SH-SY5Y (cell line): ENCODE data around the gene IGFBP4.
A peak's percentile ranks its signal among the peaks of the same experiment; 100 is the strongest.

Experiments used
- GATA2 ChIP-seq: IDR thresholded peaks from 2 replicates; pipeline ENCODE4 v1.6.1; 2011; ENCODE audit warnings: mild to moderate bottlenecking, low read depth, low read length
- GATA3 ChIP-seq: IDR thresholded peaks from 2 replicates; pipeline ENCODE4 v1.6.1; 2011; ENCODE audit warnings: low read depth, mild to moderate bottlenecking, low read length, moderate library complexity

IGFBP4 gene

DNA sequence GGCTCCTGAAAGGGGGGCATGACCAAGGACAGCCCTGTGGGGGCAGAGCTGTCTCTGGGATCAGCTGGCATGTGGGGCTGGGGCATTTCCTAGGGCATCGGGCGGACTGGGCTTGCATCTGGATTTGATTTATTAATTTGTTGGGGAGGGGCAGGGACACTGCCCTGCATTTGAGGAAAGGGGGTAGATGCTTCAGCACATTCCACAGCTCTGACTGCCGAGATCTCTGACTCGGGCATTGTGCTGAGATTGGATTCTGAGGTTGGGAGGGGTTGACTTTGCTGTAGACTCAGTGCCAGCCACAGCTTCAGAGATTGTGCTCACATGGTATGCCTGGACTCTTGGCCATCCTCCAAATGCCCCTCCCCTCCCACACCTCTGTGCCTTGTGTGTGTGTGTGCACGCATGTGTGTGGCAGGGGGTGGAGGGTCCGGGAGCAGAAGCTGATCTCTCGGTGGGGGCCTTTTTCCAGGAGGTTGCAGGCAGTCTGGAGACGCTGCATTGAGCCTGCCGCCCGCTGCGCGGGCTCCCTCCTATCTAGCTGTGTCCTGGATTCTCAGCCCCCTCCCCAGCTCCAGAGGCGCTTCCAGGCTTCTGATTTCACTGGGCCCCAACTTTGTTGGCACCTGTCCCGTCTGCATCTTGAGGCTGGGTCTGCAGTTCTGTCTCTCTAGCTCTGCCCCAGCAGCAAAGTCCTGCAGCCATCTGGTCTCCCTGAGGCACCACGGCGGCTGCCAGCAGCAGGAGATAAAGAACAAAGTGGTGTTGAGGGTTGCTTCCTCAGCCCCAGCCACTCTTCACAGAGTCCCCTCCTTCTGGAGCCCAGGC lies 14.9 kb downstream of the IGFBP4 start:
- TF ChIP-seq GATA2 (peak; percentile 91), GATA3 (no peak)

DNA sequence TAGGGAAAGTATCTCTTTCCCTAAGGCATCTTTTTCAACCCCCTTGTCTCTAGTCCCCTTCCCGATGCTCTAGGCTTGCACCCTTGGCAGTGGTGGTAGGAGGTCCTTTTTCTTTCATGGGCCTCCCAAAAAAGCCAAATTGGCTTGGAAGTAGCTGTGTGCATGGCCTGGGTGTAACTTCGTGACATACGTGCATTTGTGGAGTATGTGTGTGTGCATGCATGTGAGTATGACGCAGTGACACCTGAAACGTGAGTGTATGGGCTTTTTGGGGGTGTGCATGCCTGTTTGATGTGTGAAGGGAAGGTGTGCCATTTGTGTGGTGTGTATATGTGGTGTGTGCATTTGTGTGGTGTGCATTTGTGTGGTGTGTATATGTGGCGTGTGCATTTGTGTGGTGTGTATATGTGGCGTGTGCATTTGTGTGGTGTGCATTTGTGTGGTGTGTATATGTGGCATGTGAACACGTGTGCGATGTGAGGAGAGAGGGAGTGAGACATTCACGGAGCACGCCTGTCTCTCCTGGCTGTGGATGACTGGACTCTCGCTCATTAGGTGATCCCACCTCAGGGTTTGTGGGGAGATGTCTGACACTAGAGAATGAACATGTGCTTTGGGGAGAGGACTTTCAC lies 15.7 kb downstream of the IGFBP4 start:
- no peak for TF ChIP-seq GATA3
- TF ChIP-seq GATA2 = no peak

DNA sequence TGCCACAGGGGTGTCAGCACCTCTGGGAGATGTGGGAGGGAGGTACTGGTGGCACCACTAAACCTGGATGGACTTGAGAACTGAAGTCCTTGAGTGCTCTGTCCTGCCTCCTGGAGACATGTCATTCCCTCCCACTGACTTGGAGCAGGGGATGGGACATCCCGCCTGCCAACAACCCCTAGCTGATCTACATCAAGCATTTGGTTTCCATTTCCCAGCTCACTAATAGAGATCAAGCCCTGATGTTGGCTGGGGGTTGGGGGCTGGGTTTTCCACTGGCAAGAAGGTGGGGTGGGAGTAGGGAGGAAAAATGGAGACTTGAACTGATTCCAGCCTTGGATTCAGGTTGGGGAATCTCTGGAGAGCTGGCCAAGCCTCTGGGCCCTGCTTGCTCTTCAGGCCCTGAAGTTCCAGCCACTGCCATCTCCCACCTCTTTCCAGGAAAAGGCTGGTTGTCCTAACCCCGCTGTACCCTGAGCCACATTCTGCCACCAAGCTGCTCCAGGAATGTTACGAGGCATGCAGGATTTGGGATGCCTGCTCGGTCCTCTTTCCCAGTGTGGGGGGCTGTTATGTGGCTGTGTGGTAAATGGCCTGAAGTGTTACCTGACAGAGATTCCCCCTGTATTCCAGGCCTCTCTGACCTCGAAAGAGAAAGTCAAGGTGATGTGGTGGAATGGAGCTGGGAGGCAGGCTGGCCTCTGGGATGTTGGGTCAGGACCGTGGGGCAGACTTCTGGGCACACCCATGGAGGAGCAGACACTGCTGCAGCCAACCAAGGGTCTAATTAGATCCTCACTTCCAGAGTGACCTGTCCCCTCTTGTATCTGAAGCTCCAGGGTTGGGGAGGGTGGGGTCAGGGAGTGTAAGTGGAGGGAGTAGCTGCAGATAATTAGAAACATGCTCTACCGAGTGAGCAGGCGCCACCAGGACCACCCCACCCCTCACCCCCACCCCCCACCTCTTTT lies 16.7 kb downstream of the IGFBP4 start:
- no peak for TF ChIP-seq GATA3
- peak; percentile 79 for TF ChIP-seq GATA2

DNA sequence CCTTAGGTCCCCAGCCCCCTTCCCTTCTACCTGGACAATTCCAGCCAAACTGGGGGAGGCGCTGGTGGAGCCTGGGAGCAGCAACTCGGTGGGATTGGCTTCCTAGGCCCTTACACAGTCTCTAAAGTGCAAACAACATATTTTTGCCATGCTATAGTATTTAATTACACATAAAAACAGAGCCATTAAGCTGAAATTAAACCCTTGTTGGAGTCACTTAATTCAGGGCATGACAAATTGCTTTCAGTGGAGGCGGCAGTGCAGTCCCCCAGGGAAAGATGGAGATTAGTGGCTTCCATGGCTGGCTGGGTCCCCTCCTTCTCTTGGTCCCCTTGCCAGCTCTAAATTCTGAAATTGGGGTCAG lies 17.3 kb downstream of the IGFBP4 start:
- TF ChIP-seq GATA3 (no peak), GATA2 (peak; percentile 75)

DNA sequence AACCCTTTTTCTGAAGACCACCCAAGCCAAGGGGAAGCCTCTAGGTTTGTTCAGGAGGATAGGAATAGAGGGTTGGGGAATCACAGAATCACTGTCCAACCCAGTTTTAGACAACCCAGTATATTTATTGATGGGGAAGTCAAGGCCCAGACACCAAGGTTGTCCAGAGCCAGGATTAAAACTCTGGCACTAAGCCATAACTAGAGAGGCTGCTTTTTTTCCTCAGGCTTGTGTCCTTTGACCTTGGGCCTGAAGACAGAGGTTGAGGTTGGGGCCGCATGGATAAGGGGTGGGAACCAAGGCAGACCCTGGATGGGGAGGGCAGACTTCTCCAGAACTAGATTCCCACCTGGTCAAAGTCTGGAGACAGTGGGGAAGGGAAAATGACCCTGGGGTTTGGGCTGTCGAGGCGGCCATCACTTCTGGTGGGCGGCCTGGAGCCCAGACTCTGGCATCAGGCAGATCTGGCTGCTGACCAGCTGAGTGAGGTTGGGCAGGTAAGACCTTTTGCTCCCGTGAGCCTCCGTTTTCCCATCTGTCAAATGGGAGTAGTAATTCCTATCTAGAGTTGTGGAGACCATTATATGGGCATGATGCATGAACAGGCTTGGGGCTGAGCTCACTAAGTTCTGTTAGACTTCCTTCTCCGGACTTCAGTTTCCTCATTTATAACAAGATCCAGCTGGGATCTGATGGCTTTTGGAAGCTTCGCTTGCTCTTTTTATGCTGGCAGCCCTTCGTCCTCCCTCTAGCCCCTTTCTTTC lies 17.9 kb downstream of the IGFBP4 start:
- no peak for TF ChIP-seq GATA2
- no peak for TF ChIP-seq GATA3

DNA sequence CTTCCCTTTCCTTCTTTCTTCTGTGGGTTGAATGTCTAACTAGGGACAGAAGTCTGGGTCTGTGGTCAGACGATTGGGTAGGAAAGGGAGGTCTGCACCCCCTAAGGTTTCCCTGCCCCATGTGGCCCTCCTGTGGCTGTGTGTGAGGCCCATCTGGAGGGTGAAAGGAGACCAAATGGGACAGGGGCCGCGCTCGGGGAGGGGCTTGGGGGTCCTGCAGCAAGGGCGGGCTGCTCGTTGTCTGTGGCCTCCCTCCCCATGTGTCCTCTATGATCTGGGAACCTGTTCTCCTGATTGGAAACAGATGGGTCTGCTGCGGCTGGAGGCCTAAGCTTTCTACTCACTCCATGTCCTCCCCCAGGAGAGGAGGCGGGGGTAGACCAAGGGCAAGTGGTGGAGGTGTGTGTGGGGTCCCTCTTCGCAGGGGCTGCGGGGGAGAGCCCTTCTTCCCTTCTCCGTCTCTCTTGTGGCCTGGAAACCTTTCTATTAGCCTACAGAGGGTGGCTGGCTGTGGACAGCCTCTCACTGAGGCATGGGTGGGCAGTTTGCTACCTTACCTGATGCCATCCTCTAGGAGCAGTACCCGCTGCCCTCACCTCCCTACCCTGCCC lies 18.6 kb downstream of the IGFBP4 start:
- no peak for TF ChIP-seq GATA3
- TF ChIP-seq GATA2 = no peak

DNA sequence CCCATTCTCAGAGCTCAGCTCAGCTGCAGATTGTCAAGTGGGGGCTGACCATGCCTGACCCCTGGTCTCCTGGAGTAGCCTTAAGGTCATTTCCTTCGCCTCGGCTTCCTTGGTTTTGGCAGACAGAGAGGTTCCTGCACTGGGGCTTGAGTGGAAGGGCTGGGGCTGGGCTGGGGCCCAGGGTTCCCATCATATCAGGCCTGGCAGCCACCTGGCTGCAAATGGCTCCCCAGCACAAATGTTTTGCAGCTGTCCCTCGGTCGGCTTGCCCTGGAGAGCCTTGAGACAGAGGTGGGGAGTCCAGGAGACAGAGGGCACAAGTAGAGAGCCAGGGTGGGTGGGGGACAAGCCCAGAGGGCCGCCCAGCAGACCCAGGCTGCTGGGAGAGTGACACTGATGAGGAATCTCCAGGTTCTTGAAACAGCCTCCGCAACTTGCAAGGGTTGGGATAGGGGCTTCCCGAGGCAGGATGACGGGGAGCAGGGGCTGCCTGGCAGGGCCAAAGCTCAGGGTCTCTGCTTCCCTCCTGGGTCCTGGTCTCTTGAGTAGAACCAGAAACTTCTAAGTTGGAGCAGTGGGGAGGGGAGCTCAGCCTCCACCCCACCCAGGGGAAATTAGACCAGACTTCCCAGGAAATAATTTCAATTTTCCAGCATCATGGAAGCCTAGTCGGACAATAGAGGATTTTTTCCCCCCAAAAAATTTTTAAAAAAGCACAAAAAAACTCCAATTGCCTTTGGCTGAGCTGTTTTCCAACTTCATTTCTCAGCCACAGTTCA lies 19.3 kb downstream of the IGFBP4 start:
- no peak for TF ChIP-seq GATA3
- TF ChIP-seq GATA2 = no peak

DNA sequence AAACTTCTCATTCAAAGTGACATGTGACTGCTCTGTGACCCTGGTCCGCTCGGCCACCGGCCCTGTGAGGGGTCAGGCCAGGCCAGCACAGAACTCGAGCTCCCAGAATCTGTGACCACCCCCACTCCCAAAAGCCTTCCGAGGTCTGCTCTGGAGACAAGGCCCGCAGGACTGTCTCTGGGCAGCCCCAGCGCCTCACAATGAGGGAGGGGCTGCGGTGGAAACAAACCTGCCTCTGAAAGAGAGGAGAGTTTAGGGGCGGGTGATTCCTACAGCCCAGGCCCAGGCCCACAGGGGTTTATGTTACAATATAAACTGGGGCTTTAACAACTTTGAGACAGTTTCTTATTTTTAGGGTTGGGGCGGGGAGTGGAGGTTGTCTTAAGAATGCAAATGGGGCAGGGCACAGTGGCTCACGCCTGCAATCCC lies 19.9 kb downstream of the IGFBP4 start:
- TF ChIP-seq GATA3 (no peak), GATA2 (no peak)

DNA sequence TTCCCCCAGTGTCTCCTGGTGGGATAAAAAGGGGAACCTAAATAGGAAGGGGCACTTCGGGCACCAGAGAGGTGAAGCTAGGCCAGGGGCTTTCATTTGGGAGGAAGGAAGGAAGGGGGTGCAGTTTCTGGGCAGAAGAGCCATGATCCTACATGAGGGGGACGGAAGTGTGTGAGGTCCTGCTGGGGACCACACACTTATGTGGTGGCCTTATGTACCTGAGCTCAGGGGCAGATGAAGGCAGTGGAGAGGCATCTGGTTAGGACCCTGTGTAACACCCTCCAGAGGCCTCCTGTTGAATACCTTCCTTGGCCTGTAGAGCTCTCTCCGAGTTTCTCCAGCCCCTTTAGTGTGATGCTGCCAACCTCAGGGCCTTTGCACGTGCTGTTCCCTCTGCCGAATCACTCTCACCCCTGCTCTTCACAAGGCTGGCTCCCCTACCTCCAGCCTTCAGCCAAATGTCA lies 21.2 kb downstream of the IGFBP4 start:
- TF ChIP-seq GATA3 (no peak), GATA2 (no peak)

DNA sequence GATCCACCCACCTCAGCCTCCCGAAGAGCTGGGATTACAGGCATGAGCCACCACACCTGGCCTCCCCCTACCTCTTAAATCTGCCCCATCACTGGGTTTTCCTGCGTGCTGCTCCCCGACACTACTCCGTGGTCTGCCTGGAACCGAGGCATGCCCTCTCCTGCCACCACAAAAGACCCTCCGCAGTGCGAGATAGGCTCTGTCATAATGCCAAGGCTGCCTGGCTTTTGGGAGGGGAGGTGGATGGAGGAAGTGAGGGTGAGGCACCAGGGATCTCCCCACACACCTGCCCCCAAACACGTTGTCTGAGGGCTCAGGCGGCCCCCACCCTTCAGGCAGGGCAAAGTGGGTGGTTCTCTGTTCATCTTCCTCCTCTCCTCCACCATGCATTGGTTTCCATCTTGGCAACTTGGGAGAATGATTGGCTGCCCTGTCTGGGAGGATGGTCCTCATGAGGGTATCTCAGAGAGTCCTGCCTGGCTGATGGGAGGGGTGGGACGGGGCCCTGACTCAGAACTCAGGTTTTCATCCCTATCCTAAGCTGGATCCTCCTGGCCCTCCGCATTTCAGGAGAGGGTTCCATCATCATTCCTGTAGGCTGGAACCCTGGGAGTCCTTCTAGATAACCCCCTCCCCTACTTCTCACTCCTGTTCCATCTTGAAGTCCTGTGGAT lies 23.2 kb downstream of the IGFBP4 start:
- TF ChIP-seq GATA3 = no peak
- no peak for TF ChIP-seq GATA2

DNA sequence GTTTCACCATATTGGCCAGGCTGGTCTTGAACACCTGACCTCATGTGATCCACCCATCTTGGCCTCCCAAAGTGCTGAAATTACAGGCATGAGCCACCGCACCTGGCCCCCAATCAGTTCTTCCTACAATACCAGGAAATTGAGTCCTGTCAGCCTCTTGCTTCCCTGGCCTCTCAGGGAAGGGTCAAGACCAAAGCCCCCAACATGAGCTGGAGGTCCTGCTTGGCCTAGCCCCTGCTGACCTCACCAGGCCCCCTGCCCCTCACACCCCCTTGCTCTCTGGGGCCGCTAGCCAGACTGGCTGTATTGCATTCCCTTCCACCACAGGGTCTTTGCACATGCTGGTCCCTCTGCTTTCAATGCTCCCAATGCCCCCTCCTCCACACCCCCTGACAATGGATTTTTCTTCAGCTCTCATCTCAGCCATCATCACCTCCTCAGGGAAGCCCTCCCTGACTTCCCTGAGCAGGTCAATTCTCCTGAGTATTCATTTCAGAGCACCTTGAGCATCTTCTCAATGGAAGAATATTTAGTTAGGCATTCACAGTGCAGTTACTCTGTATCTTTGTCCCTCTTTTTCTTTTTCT lies 24.1 kb downstream of the IGFBP4 start:
- no peak for TF ChIP-seq GATA3
- TF ChIP-seq GATA2 = no peak
